GM12892 (cell line): ENCODE measurements around the gene HOOK2.

ENCODE experiments used
- POLR2A ChIP-seq: IDR thresholded peaks from 2 replicates; pipeline ENCODE4 v1.6.1; 2011; ENCODE audit warnings: low read depth, low read length, control low read depth
- POLR2AphosphoS5 ChIP-seq: IDR thresholded peaks from 2 replicates; pipeline ENCODE4 v1.6.1; 2011; ENCODE audit warnings: low read depth, low read length, control low read depth

DNA sequence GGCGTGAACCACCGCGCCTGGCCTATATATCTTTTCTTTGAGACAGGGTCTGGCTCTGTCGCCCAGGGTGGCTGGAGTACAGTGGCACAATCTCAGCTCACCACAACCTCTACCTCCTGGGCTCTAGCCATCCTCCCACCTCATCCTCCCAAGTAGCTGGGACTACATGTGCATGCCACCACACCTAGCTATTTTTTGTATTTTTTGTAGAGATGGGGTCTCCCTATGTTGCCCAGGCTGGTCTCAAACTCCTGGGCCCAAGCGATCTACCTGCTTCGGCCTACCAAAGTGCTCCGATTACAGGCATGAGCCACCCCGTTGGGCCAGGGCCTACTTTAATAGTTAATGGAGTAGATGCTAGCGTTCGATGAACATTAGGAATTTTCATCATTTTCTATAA, 55.1 kb downstream of the HOOK2 start:
- TF ChIP-seq POLR2AphosphoS5, result no peak
- TF ChIP-seq POLR2A, result no peak
